T-helper 2 cell treated with Interferon-gamma antibody and Interleukin-4, amounts not matched to agents 100 ng/mL and 5 ng/mL, for 36 hours (primary cell): ENCODE results near the gene SLC2A3. TPM values are rescaled to one million over a fixed set of nuclear protein-coding genes. Genes with fewer than 3 reads are reported as not detected.

Experiments used
- total RNA-seq: library from RNA; stranded (reverse); gene quantifications from 2 replicates; pipeline ENCODE4 v1.2.3, GENCODE V29; 2022

SLC2A3 gene
- total RNA-seq, 1 donor from 2014 or later = 289 TPM

Other genes with a start within 250 kb of the SLC2A3 start
- gene GDF3, start 240.4 kb downstream of the SLC2A3 start, total RNA-seq = not detected in 2 replicates
- not detected in 2 replicates for gene DPPA3, start 224.8 kb downstream of the SLC2A3 start, total RNA-seq
- gene CLEC4C, start 188.8 kb downstream of the SLC2A3 start, total RNA-seq = not detected in 2 replicates
- not detected in 2 replicates for gene NANOGNB, start 171.0 kb downstream of the SLC2A3 start, total RNA-seq
- not detected in 2 replicates for gene NANOG, start 146.8 kb downstream of the SLC2A3 start, total RNA-seq
- gene SLC2A14, start 63.3 kb downstream of the SLC2A3 start, total RNA-seq = 0.18 TPM in 1 of 2 replicates, not detected in the other
- 16.0 and 16.1 TPM in 2 replicates for gene FOXJ2, start 96.5 kb upstream of the SLC2A3 start, total RNA-seq
- gene C3AR1, start 130.2 kb upstream of the SLC2A3 start, total RNA-seq = 3.6 TPM in 2 replicates
- 37.9 and 38.9 TPM in 2 replicates for gene NECAP1, start 146.1 kb upstream of the SLC2A3 start, total RNA-seq
- 0.25 and 0.32 TPM in 2 replicates for gene CLEC4A, start 187.4 kb upstream of the SLC2A3 start, total RNA-seq
- not detected in 2 replicates for gene ZNF705A, start 220.8 kb upstream of the SLC2A3 start, total RNA-seq